NT2/D1 (cell line): ENCODE measurements around the gene KCNT1.

Experiments used
- YY1 ChIP-seq: IDR thresholded peaks from 2 replicates; pipeline ENCODE4 v1.6.1; 2011; ENCODE audit not compliant: insufficient read length, insufficient read depth
- ZNF274 ChIP-seq: IDR thresholded peaks from 2 replicates; pipeline ENCODE4 v1.6.1; 2011; ENCODE audit warnings: mild to moderate bottlenecking, low read depth, low read length

GRCh38 chr9:135718616-135719015, 16.6 kb downstream of the KCNT1 start:
- no peak for TF ChIP-seq YY1
- no peak for TF ChIP-seq ZNF274
